Psoas muscle (tissue), 8 donors: ENCODE measurements around the gene FLT3LG. TPM values are rescaled to one million over a fixed set of nuclear protein-coding genes. Genes with fewer than 3 reads are reported as not detected.
A peak's percentile ranks its signal among the peaks of the same experiment; 100 is the strongest.

Experiments used
- ATAC-seq, 4 donors: fragments of 200-7000 bp; cut with Tn5 transposase; one replicate each; pipeline ENCODE4 v1.9.1; 2020; ENCODE audit warnings: moderate library complexity in 3 of 4, mild to moderate bottlenecking in 2 of 4
- DNase-seq, 2 donors: peaks; one replicate each; pipeline ENCODE4 v3.0.0-alpha.2; 2020
- H3K27ac ChIP-seq: fragments of 200-600 bp; one replicate; pipeline ENCODE4 v1.8.0; 2022
- H3K27me3 ChIP-seq, 3 donors: fragments of 200-600 bp in 1 of 3; one replicate each; pipeline versions ENCODE4 v1.6.1 to v1.8.0; 2013 to 2022; ENCODE audit warnings: low read length in 2 of 3, mild to moderate bottlenecking in 2 of 3, moderate library complexity in 1 of 3; ENCODE audit not compliant: insufficient read depth in 3 of 3
- H3K36me3 ChIP-seq, 2 donors: fragments of 200-600 bp in 1 of 2; one replicate each; pipeline versions ENCODE4 v1.6.1 to v1.8.0; 2013 to 2022; ENCODE audit warnings: low read depth in 1 of 2, mild to moderate bottlenecking in 1 of 2, moderate library complexity in 1 of 2; ENCODE audit not compliant: insufficient read depth in 1 of 2
- H3K4me1 ChIP-seq: fragments of 200-600 bp; one replicate; pipeline ENCODE4 v1.8.0; 2022
- H3K4me3 ChIP-seq: fragments of 200-600 bp; one replicate; pipeline ENCODE4 v1.8.0; 2022; ENCODE audit warnings: mild to moderate bottlenecking
- H3K9me3 ChIP-seq: fragments of 200-600 bp; one replicate; pipeline ENCODE4 v1.8.0; 2022
- WGBS, 3 donors: extraction: QIAGEN DNeasy Blood & Tissue Kit; methylation state at CpG; one replicate each; pipeline versions ENCODE4 v1.1.6 to v1.1.7; 2013; 5-methylcytosine and 5-hydroxymethylcytosine counted together
- intact Hi-C, 2 donors: fragments of 100-400 bp; cut with DNase I; formaldehyde crosslinking; loops; one replicate each; pipeline versions ENCODE4 v1.11.0 to v1.14.2; 2022
- polyA plus RNA-seq, 3 donors: library from polyadenylated mRNA; stranded (reverse); fragments of 200-250 nt; gene quantifications; one replicate each; pipeline ENCODE4 v1.2.3, GENCODE V29; 2013
- total RNA-seq, 4 donors: library from RNA; stranded (reverse); fragmentation: NEBNext Ultra II Directional in 2 of 4; extraction: Animal tissue kit (Norgen Biotek cat#: 25700) in 2 of 4; gene quantifications; one replicate each; pipeline versions ENCODE4 v1.2.1 to v1.2.4, GENCODE V29; 2021 to 2023
- TF ChIP-seq, protein P1 (sequence below): fragments of 200-600 bp; IDR thresholded peaks from one replicate; pipeline ENCODE4 v1.8.0; 2022; ENCODE audit warnings: antibody characterized with exemption
- donor health status: healthy with polysubstance abuse.
- donor health status: DM: no; HTN: no; CAD: no; lungs with moderate emphysema.
- donor health status: Bipolar disorder and iron deficiency.
- donor health status: healthy.
- donor health status: DM: yes; HTN: yes; CAD: no.
- donor health status: DM: no; HTN: no; CAD: no.
- donor health status: DM: no; HTN: no; CAD: no.
- donor health status: DM: yes; HTN: yes; CAD: no.

The FLT3LG gene
- total and polyA plus RNA-seq, 7 donors, result 1.9 to 4.5 (median 2.9) TPM

DNA sequence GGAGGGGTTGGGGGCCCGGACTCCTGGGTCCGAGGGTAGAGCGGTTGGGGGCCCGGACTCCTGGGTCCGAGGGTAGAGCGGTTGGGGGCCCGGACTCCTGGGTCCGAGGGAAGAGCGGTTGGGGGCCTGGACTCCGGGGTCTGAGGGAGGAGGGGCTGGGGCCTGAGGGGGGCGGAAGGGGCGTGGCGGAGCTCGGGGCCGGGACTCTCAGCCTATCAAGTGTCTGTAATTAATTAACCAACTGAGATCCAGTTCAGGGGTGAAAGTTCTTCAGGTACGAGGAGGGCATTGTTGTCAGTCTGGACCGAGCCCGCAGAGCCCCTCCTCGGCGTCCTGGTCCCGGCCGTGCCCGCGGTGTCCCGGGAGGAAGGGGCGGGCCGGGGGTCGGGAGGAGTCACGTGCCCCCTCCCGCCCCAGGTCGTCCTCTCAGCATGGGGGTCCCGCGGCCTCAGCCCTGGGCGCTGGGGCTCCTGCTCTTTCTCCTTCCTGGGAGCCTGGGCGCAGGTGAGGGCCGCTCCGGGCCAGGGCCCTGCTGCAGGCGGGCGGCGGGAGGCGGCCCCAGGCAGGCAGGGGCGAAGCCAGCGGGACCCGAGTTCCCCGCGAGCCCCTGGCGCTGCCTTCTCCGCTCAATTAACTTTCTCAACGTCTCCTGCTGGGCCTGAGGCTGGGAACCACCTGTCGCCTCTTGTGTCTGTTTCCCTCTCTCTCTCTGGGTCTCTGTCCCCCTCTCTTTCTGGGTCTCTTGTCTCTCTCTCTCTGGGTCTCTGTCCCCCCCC, 39.1 kb downstream of the FLT3LG start:
- ATAC-seq (peak; percentile 55 to 86 (median 82)), DNase-seq (peak; percentile 66 to 81)
- H3K4me1 ChIP-seq, result peaks cover 15% of the 10 kb centered on the region
- peak overlapping the region; percentile 80 for H3K27ac ChIP-seq
- peaks cover 0 to 12% of the 10 kb centered on the region in 2 donors for H3K36me3 ChIP-seq
- TF ChIP-seq, protein P1, sequence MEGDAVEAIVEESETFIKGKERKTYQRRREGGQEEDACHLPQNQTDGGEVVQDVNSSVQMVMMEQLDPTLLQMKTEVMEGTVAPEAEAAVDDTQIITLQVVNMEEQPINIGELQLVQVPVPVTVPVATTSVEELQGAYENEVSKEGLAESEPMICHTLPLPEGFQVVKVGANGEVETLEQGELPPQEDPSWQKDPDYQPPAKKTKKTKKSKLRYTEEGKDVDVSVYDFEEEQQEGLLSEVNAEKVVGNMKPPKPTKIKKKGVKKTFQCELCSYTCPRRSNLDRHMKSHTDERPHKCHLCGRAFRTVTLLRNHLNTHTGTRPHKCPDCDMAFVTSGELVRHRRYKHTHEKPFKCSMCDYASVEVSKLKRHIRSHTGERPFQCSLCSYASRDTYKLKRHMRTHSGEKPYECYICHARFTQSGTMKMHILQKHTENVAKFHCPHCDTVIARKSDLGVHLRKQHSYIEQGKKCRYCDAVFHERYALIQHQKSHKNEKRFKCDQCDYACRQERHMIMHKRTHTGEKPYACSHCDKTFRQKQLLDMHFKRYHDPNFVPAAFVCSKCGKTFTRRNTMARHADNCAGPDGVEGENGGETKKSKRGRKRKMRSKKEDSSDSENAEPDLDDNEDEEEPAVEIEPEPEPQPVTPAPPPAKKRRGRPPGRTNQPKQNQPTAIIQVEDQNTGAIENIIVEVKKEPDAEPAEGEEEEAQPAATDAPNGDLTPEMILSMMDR, result no peak
- WGBS, 3 donors, result 0 to 2% (median 1%) methylated on average over 22 to 50 of the region's 50 CpGs
- no peaks in the 10 kb centered on the region for H3K9me3 ChIP-seq
- H3K27me3 ChIP-seq, result no peaks in the 10 kb centered on the region
- intact Hi-C loops, result no loop called here
- H3K4me3 ChIP-seq, result peak overlapping the region; percentile 93

DNA sequence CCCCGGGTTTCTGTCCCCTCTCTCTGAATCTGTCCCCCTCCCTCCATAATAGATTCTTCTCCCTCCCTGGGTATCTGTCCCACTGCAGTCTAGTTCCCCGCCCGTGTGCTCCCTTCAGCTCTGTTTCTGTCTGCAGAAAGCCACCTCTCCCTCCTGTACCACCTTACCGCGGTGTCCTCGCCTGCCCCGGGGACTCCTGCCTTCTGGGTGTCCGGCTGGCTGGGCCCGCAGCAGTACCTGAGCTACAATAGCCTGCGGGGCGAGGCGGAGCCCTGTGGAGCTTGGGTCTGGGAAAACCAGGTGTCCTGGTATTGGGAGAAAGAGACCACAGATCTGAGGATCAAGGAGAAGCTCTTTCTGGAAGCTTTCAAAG, 39.7 kb downstream of the FLT3LG start:
- peaks cover 15% of the 10 kb centered on the region for H3K4me1 ChIP-seq
- DNase-seq (no peak), ATAC-seq (peak; percentile 17 to 33 (median 28))
- no peaks in the 10 kb centered on the region for H3K9me3 ChIP-seq
- intact Hi-C loops, result no loop called here
- 27 to 44% (median 36%) methylated on average over 11 to 12 of the region's 12 CpGs for WGBS, 3 donors
- TF ChIP-seq, protein P1, result no peak
- H3K27ac ChIP-seq, result no peak overlapping the region
- H3K4me3 ChIP-seq, result peak overlapping the region; percentile 93
- peaks cover 0 to 12% of the 10 kb centered on the region in 2 donors for H3K36me3 ChIP-seq
- no peaks in the 10 kb centered on the region for H3K27me3 ChIP-seq

DNA sequence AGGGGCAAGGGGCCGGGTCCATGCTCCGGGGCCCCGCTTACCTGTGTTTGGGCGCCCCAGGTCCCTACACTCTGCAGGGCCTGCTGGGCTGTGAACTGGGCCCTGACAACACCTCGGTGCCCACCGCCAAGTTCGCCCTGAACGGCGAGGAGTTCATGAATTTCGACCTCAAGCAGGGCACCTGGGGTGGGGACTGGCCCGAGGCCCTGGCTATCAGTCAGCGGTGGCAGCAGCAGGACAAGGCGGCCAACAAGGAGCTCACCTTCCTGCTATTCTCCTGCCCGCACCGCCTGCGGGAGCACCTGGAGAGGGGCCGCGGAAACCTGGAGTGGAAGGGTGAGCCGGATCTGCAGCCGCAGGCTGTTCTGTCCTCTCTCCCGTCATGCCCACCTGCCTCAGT, 40.1 kb downstream of the FLT3LG start:
- intact Hi-C loops, result no loop called here
- TF ChIP-seq, protein P1, result no peak
- peak in 1 of 4 donors; percentile 11 for ATAC-seq
- Histone ChIP-seq H3K4me1 (peaks cover 15% of the 10 kb centered on the region), H3K9me3 (no peaks in the 10 kb centered on the region), H3K36me3 (peaks cover 0 to 12% of the 10 kb centered on the region in 2 donors), H3K27me3 (no peaks in the 10 kb centered on the region), H3K27ac (no peak overlapping the region), H3K4me3 (peak overlapping the region; percentile 93)
- 82 to 85% (median 83%) methylated on average over 17 to 21 of the region's 21 CpGs for WGBS, 3 donors
- no peak for DNase-seq

DNA sequence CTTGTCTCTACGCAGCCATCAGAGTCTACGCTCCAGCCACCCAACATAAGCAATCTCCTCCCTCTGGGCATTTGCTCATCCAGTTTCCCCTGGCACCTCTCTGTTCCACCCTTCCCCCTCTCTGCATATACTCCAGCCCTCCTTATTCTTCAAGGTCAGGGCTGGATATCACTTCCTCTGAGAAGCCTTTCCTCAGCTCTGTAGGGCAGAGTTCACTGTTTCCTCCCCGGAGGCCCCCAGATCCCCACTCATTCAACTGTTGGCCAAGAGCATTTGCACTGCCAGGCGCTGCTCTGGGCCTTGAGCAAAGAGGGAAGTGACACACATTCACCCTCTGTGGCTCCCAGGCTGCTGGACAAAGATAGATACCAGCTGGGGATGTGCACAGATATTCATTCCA, 41.8 kb downstream of the FLT3LG start:
- H3K4me1 ChIP-seq, result peaks cover 15% of the 10 kb centered on the region
- peak overlapping the region; percentile 4 for H3K4me3 ChIP-seq
- no peaks in the 10 kb centered on the region for H3K27me3 ChIP-seq
- WGBS, 3 donors, result 56 to 61% (median 60%) methylated on average over 4 of the region's 4 CpGs
- DNase-seq, result peak; percentile 62 to 76
- no peak overlapping the region for H3K27ac ChIP-seq
- H3K9me3 ChIP-seq, result no peaks in the 10 kb centered on the region
- TF ChIP-seq, protein P1, result no peak
- ATAC-seq, result peak in 1 of 4 donors; percentile 25
- intact Hi-C loops, result no loop called here
- H3K36me3 ChIP-seq, result peaks cover under 1 to 12% of the 10 kb centered on the region in 2 donors
